ENCODE measurements around the gene CAPN5.

CAPN5 gene

GRCh38 chr11:77155082-77155475, 88.3 kb downstream of the CAPN5 start:
- no peak overlapping the region for H3K4me3 ChIP-seq (ENCODE audit: low read depth, low read length)
- no peak for TF ChIP-seq CTCF (IDR thresholded peaks at IDR 0.05; ENCODE audit: low read depth, low read length)
- no peak for DNase-seq (ENCODE audit: low read depth, low spot score)
- in situ Hi-C loops (cut with HindIII; ENCODE audit: low sequenced_read_pairs): no loop called here

GRCh38 chr11:77155556-77156130, 88.9 kb downstream of the CAPN5 start:
- in situ Hi-C loops (cut with HindIII; ENCODE audit: low sequenced_read_pairs): no loop called here
- no peak for DNase-seq (ENCODE audit: low read depth, low spot score)
- H3K4me3 ChIP-seq (ENCODE audit: low read depth, low read length): no peak overlapping the region
- TF ChIP-seq CTCF (IDR thresholded peaks at IDR 0.05; ENCODE audit: low read depth, low read length): no peak

GRCh38 chr11:77156396-77157195, 89.8 kb downstream of the CAPN5 start:
- H3K4me3 ChIP-seq (ENCODE audit: low read depth, low read length): no peak overlapping the region
- in situ Hi-C loops (cut with HindIII; ENCODE audit: low sequenced_read_pairs): no loop called here
- DNase-seq (ENCODE audit: low read depth, low spot score): no peak
- TF ChIP-seq CTCF (IDR thresholded peaks at IDR 0.05; ENCODE audit: low read depth, low read length): no peak

GRCh38 chr11:77158041-77158695, 91.4 kb downstream of the CAPN5 start:
- H3K4me3 ChIP-seq (ENCODE audit: low read depth, low read length): no peak overlapping the region
- no peak for TF ChIP-seq CTCF (IDR thresholded peaks at IDR 0.05; ENCODE audit: low read depth, low read length)
- in situ Hi-C loops (cut with HindIII; ENCODE audit: low sequenced_read_pairs): no loop called here
- no peak for DNase-seq (ENCODE audit: low read depth, low spot score)

GRCh38 chr11:77159219-77159936, 92.6 kb downstream of the CAPN5 start:
- no peak overlapping the region for H3K4me3 ChIP-seq (ENCODE audit: low read depth, low read length)
- in situ Hi-C loops (cut with HindIII; ENCODE audit: low sequenced_read_pairs): no loop called here
- DNase-seq (ENCODE audit: low read depth, low spot score): no peak
- TF ChIP-seq CTCF (IDR thresholded peaks at IDR 0.05; ENCODE audit: low read depth, low read length): no peak

- in situ Hi-C loops (cut with HindIII; ENCODE audit: low sequenced_read_pairs): no loop called here
- H3K4me3 ChIP-seq (ENCODE audit: low read depth, low read length): no peak overlapping the region
- DNase-seq (ENCODE audit: low read depth, low spot score): no peak
- TF ChIP-seq CTCF (IDR thresholded peaks at IDR 0.05; ENCODE audit: low read depth, low read length): no peak
These were observed 93.2 kb downstream of the CAPN5 start for GRCh38 chr11:77159937-77160495.

Data from astrocyte of the spinal cord (primary cell).